Activated T-helper 1 cell treated with anti-CD3 and anti-CD28 coated beads, Interleukin-2, amount 50 U/mL, for 16 hours (primary cell): Measurements from ENCODE around the gene FAM120A.

Experiments
- DNase-seq, 2 donors: peaks; one replicate each; pipeline ENCODE4 v3.0.0-alpha.2; 2020; ENCODE audit warnings: low read depth in 1 of 2, low spot score in 1 of 2

Gene FAM120A

GRCh38 chr9:93447655-93448054 lies 3.8 kb upstream of the FAM120A start:
- no peak for DNase-seq

DNA sequence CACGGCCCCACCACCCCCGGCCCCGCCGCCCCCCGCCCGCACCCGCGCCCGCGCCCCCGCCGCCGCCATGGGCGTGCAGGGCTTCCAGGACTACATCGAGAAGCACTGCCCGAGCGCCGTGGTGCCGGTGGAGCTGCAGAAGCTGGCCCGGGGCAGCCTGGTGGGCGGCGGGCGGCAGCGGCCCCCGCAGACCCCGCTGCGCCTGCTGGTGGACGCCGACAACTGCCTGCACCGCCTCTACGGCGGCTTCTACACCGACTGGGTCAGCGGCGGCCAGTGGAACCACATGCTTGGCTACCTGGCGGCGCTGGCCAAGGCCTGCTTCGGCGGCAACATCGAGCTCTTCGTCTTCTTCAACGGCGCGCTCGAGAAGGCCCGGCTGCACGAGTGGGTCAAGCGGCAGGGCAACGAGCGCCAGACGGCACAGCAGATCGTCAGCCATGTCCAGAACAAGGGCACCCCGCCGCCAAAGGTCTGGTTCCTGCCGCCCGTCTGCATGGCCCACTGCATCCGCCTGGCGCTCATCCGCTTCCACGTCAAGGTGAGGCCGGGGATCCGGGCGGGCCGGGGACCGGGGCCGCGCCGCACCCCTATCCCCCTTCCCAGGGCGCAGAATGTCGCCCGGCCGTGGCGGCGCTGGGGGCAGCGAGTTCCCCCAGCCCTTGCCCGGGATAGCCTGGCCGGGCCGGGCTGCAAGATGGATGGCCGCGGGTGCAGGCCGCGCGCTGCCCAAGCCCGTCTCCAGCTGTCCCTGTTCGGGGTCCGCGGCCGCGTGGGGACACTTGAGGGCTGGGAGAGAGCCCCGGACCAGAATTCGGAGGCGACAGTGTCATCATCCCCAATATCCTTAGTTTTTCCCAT lies 594 bp downstream of the FAM120A start:
- DNase-seq: peak; percentile 25 to 27

GRCh38 chr9:93452710-93453046 lies 1.2 kb downstream of the FAM120A start:
- no peak for DNase-seq

DNA sequence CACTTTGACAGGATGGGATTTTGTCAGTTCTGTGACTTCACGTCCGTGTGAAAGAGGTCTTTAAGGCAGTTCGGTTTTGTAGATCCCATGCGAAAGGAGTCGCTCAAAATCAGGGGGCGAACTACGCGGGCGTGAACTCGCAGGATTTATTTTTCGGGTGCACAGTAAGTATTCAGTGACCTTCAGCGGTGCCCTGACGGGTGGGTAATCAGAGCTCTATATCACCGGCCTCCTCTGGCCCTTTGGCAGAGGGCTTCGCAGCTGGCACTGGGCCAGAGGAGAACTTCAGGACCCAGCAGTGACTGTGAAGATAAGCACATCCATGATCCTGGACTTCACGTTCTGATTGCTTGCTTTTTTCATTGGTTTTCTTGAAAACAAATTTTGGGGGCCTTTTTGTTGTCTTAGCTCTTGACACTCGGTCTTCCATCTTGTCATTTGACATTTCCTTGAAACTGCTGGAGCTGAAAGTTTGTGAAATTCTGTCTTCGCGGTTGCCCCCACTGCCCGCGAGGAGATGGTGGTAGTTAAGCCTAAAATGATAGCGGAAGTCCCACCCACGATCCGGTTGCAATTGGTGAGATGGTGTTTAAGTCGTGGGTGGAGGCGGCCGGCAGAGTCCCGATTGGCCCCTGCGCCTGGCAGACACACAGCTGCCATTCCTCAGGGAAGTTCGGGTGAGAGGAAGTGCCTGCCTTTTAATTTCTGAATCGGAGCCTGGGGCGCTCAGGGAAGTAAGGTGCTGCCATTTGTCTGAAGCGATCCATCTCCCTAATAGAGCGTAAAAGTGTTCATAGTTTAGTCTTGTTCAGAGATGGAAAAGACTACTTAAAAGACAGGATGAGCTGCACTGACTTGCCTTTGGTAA lies 1.8 kb downstream of the FAM120A start, which contains the start of gene FAM120AOS:
FAM120AOS (minus strand) TSS at position 535 of the 868 bp plus-strand sequence. CDS start 872 bp downstream, outside the sequence.
- DNase-seq: peak; percentile 60 to 72

DNA sequence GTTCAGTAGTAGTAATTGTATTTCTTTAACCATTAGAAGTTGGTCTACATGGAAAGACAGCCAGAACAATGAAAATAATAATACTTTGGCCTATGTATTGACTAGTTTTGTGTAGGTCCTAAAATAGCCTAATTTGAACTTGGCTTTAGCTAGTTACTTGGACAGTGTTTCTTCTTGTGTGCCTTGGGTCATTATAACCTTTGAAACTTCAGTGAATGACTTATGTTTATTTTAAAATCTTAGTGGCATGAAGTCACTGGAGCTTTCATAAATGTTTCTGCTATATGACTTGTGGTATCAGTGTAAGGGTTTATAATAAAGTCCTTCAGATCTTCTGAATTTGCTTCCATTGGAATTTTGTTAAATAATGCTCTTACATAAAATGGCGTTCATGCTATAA lies 4.5 kb downstream of the FAM120A start:
- DNase-seq: no peak

DNA sequence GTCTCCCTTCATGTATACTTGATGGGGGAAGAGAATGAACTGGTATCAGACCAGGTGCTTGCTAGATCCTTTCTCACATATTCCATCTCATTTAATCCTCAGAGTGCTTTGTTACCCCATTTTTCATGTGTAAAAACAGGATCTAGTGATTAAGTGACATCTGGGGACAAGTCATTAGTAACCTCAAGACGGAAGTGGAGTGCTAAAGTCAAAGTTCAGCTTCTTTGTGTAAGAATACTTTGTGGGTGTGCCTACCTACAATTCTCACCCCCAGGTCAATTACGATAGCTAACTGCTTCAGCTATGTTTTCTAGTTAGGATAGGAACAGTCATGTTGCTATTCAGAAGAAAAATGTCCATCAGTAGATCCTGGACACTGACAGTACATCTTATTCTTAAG lies 5.0 kb downstream of the FAM120A start:
- DNase-seq: no peak

- no peak for DNase-seq
These were observed 5.5 kb downstream of the FAM120A start for GRCh38 chr9:93457006-93457405.

DNA sequence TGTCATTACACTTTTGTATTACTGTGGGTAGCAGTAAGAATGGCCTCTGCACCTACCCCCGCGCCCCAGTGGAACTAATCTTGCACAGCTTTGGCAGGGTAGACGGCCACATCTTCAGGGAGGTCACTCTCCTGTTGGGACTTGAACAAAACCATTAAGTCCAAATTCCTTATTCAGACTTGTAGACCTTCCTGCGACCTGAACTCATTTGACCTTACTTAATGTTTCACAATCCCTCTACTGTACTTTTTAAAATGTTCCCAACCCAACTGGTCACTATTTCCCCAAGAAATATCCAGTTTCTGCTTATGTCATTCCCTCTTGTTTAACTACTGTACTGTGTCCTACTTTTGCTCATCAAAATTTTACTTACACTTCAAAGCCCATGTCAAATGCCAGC lies 7.2 kb downstream of the FAM120A start:
- no peak for DNase-seq

GRCh38 chr9:93459432-93459847 lies 8.0 kb downstream of the FAM120A start:
- no peak for DNase-seq

DNA sequence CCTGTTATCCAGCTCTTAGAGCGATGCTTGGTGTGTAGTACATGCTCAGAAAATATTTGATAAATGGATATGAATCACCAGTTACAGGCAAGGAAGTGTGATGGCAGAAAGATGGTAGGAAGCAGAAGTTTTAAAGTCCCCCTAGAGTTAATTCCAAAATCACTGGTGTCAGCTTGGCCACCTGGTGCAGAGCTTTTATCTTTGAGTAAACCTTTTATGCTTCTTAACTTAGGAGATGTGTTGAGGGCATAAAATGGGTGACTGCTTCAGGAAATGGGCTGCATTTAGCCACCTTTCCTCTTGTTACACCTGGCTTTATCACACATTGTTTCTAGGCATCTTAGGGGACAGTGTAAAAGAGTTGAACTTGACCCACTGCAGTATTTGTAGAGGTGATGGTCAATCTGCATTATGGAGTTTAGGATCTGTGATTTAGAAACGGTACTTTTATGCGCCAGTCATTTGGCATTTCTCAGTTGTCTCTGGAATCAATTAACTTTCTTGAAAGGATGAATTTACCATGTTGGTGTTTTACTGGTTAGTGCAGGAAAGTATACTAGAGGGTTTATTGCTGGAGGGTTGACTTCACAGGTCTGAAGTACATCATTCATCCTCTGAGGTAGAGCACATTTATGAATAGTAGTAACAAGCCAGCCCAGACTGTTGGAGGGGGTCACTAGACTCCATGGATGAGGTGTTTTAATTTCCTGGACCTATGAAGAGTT lies 9.4 kb downstream of the FAM120A start:
- no peak for DNase-seq

DNA sequence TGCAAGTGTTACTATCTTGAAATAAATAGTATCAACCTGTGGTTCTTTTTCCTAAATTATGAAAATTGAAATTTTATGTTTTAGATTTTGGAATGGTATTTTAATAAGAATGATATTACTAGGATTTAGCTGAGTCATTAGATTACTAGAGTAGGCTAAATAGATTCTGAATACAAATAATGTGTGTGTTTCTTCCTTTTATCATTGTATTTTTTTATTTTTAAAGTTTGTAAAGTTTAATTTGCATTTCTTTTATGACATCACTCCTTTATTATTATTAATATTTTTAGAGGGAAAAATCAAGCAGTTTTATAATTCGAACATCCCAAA lies 9.9 kb downstream of the FAM120A start:
- no peak for DNase-seq

- no peak for DNase-seq
These were observed 10.3 kb downstream of the FAM120A start for GRCh38 chr9:93461821-93462220.

GRCh38 chr9:93463638-93464248 lies 12.3 kb downstream of the FAM120A start:
- DNase-seq: no peak

- no peak for DNase-seq
These were observed 12.9 kb downstream of the FAM120A start for GRCh38 chr9:93464395-93464794.

DNA sequence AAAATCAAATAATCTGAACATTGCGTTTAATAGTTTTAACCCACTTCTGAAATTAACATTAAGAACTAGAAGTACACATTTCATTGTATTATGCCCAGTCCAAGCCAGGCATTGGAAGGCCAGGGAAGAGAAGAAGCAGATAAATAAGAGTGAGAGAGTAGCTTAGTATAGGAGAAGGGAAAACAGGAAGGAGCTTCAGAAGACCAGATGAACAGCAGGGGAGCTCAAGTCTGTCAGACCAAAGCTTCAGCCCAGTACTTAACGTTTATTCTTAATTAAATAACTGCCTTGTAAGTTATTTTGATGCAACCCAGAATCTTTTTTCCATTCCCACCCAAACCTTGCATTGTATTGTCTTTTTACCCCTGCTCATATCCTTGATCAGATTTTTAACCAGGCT lies 13.4 kb downstream of the FAM120A start:
- no peak for DNase-seq

GRCh38 chr9:93465855-93466254 lies 14.4 kb downstream of the FAM120A start:
- no peak for DNase-seq

GRCh38 chr9:93466416-93467061 lies 15.1 kb downstream of the FAM120A start:
- DNase-seq: no peak

GRCh38 chr9:93467062-93467416 lies 15.6 kb downstream of the FAM120A start:
- DNase-seq: no peak

DNA sequence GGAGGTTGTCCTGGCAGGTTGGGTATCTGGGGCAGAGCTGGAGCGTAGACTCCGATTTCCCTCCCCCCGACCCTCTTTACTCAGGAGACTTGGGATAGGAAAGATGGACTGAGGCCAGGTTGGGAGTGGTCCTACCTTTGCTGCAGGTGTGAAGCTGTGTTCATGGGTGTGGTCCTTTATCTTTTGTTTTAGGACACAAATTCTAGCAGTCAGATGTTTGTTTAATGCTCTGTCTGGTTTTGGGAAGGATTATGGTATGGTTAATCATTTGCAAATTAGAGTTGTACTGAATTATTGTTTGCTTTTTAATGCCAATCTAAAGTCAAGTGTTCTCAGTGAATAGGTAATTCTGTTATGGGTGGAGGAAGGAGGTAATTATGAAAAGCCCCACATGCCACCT lies 16.0 kb downstream of the FAM120A start:
- no peak for DNase-seq

DNA sequence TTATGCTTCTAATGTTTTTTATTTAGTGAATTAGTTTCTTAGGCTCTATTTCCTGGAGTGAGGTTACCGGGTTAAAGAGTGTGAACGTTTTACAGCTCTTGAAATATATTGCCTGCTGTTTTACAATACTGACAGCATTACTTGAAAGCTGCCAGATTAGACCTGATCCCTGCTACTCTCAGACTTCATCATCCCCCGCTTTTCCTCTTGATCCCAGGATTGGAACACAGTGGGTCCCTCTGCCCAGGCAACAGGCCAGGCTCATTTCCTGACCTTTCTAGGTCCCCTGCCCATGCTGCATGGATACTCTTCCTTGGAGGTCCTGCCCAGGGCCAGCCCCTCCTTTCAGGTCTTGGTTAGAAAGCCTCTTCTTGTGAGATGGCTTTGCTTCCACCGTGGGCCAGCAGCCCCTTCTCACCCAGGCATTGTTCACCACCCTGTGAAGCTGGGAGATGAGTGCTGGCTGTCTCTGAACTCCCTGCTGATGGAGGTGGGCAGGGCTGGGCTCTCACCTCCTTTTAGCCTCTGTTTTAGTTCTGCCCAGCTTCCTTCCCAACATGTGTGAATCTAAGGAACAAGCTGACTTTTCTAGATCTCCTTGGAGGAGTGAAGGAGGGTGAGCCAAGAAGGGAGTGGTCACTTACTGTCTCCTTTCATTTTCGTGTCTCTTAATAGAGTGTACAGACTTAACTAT lies 17.4 kb downstream of the FAM120A start:
- no peak for DNase-seq
